ENCODE results near the gene DTD1. TPM values are rescaled to one million over a fixed set of nuclear protein-coding genes. Genes with fewer than 3 reads are reported as not detected.
A peak's percentile ranks its signal among the peaks of the same experiment; 100 is the strongest.

DTD1 gene
- total and polyA plus RNA-seq, 2 experiments from 2014 or later = 73.3 to 77.7 TPM

GRCh38 chr20:18702736-18703135, 114.9 kb downstream of the DTD1 start:
- peak; percentile 42 for DNase-seq
- peaks cover 30% of the 10 kb centered on the region for H3K4me1 ChIP-seq (ENCODE audit: insufficient read depth)
- H2AFZ ChIP-seq = peak overlapping the region; percentile 3; the same call in 1 of the 2 replicates
- WGBS, 2 experiments (ENCODE audit: low coverage in 1 of 2, low lambda C conversion rate in 2 of 2, missing lambda C conversion rate in 2 of 2) = 17 to 21% methylated on average over 3 of the region's 3 CpGs
- TF ChIP-seq EZH2phosphoT487 (IDR thresholded peaks at IDR 0.05; ENCODE audit: insufficient read depth, low read depth) (no peak), EZH2 (IDR thresholded peaks at IDR 0.05; ENCODE audit: insufficient read depth, poor library complexity, severe bottlenecking) (no peak)
- H3K27ac ChIP-seq = no peak overlapping the region
- in situ Hi-C loops (cut with MboI) = no loop called here
- no peak overlapping the region for H3K4me2 ChIP-seq (ENCODE audit: unreplicated experiment)
- no peaks in the 10 kb centered on the region for H3K27me3 ChIP-seq (replicated peaks; ENCODE audit: insufficient read depth)
- H3K9me2 ChIP-seq (ENCODE audit: insufficient read depth) = no peaks in the 10 kb centered on the region
- H4K20me1 ChIP-seq (ENCODE audit: insufficient read depth) = no peaks in the 10 kb centered on the region
- peaks cover 25% of the 10 kb centered on the region for H3F3A ChIP-seq (ENCODE audit: insufficient read depth)
- H3K79me2 ChIP-seq (ENCODE audit: insufficient read depth) = peaks cover 9% of the 10 kb centered on the region
- no peak overlapping the region for H3K4me3 ChIP-seq
- no peak overlapping the region for H3K9ac ChIP-seq
- no peaks in the 10 kb centered on the region for H3K9me3 ChIP-seq (ENCODE audit: low read depth)
- no peaks in the 10 kb centered on the region for H3K36me3 ChIP-seq (ENCODE audit: low read depth)

GRCh38 chr20:18705490-18705889, 117.6 kb downstream of the DTD1 start:
- TF ChIP-seq EZH2 (IDR thresholded peaks at IDR 0.05; ENCODE audit: insufficient read depth, poor library complexity, severe bottlenecking) (no peak), EZH2phosphoT487 (IDR thresholded peaks at IDR 0.05; ENCODE audit: insufficient read depth, low read depth) (no peak)
- H4K20me1 ChIP-seq (ENCODE audit: insufficient read depth) = no peaks in the 10 kb centered on the region
- no peaks in the 10 kb centered on the region for H3K9me3 ChIP-seq (ENCODE audit: low read depth)
- peak; percentile 96 for DNase-seq
- H3K27ac ChIP-seq = peak overlapping the region; percentile 94
- peak overlapping the region; percentile 78 for H2AFZ ChIP-seq
- WGBS, 2 experiments (ENCODE audit: low coverage in 1 of 2, low lambda C conversion rate in 2 of 2, missing lambda C conversion rate in 2 of 2) = 38 to 41% methylated on average over 3 of the region's 3 CpGs
- no peaks in the 10 kb centered on the region for H3K36me3 ChIP-seq (ENCODE audit: low read depth)
- H3K9me2 ChIP-seq (ENCODE audit: insufficient read depth) = no peaks in the 10 kb centered on the region
- H3K27me3 ChIP-seq (replicated peaks; ENCODE audit: insufficient read depth) = no peaks in the 10 kb centered on the region
- H3K9ac ChIP-seq = peak overlapping the region; percentile 58
- H3K4me2 ChIP-seq (ENCODE audit: unreplicated experiment) = peak overlapping the region; percentile 79
- in situ Hi-C loops (cut with MboI) = no loop called here
- peaks cover 25% of the 10 kb centered on the region for H3F3A ChIP-seq (ENCODE audit: insufficient read depth)
- H3K4me3 ChIP-seq = peak overlapping the region; percentile 52
- H3K4me1 ChIP-seq (ENCODE audit: insufficient read depth) = peaks cover 30% of the 10 kb centered on the region
- H3K79me2 ChIP-seq (ENCODE audit: insufficient read depth) = peaks cover 22% of the 10 kb centered on the region

GRCh38 chr20:18705910-18706309, 118.1 kb downstream of the DTD1 start:
- no peak for DNase-seq
- Histone ChIP-seq H3F3A (ENCODE audit: insufficient read depth) (peaks cover 25% of the 10 kb centered on the region), H3K9me2 (ENCODE audit: insufficient read depth) (no peaks in the 10 kb centered on the region), H3K4me3 (peak overlapping the region; percentile 52), H3K9ac (no peak overlapping the region; the same call in 1 of the 2 replicates), H3K27me3 (replicated peaks; ENCODE audit: insufficient read depth) (no peaks in the 10 kb centered on the region), H3K9me3 (ENCODE audit: low read depth) (no peaks in the 10 kb centered on the region), H3K27ac (peak overlapping the region; percentile 94), H3K79me2 (ENCODE audit: insufficient read depth) (peaks cover 22% of the 10 kb centered on the region), H3K36me3 (ENCODE audit: low read depth) (no peaks in the 10 kb centered on the region), H3K4me2 (ENCODE audit: unreplicated experiment) (peak overlapping the region; percentile 79), H3K4me1 (ENCODE audit: insufficient read depth) (peaks cover 30% of the 10 kb centered on the region), H4K20me1 (ENCODE audit: insufficient read depth) (no peaks in the 10 kb centered on the region), H2AFZ (peak overlapping the region; percentile 78)
- in situ Hi-C loops (cut with MboI) = no loop called here
- 91 to 93% methylated on average over 2 of the region's 2 CpGs for WGBS, 2 experiments (ENCODE audit: low coverage in 1 of 2, low lambda C conversion rate in 2 of 2, missing lambda C conversion rate in 2 of 2)
- no peak for TF ChIP-seq EZH2phosphoT487 (IDR thresholded peaks at IDR 0.05; ENCODE audit: insufficient read depth, low read depth)
- TF ChIP-seq EZH2 (IDR thresholded peaks at IDR 0.05; ENCODE audit: insufficient read depth, poor library complexity, severe bottlenecking) = no peak

- no peaks in the 10 kb centered on the region for H3K9me3 ChIP-seq (ENCODE audit: low read depth)
- H3K4me3 ChIP-seq = no peak overlapping the region
- peaks cover 18% of the 10 kb centered on the region for H3K79me2 ChIP-seq (ENCODE audit: insufficient read depth)
- no peaks in the 10 kb centered on the region for H3K4me1 ChIP-seq (ENCODE audit: insufficient read depth)
- WGBS, 2 experiments (ENCODE audit: low coverage in 1 of 2, low lambda C conversion rate in 2 of 2, missing lambda C conversion rate in 2 of 2) = 0 to 6% methylated on average over 1 of the region's 1 CpG
- H4K20me1 ChIP-seq (ENCODE audit: insufficient read depth) = no peaks in the 10 kb centered on the region
- in situ Hi-C loops (cut with MboI) = no loop called here
- no peak overlapping the region for H3K27ac ChIP-seq
- H3K9me2 ChIP-seq (ENCODE audit: insufficient read depth) = no peaks in the 10 kb centered on the region
- no peak for TF ChIP-seq EZH2 (IDR thresholded peaks at IDR 0.05; ENCODE audit: insufficient read depth, poor library complexity, severe bottlenecking)
- TF ChIP-seq EZH2phosphoT487 (IDR thresholded peaks at IDR 0.05; ENCODE audit: insufficient read depth, low read depth) = no peak
- H3K27me3 ChIP-seq (replicated peaks; ENCODE audit: insufficient read depth) = no peaks in the 10 kb centered on the region
- no peaks in the 10 kb centered on the region for H3K36me3 ChIP-seq (ENCODE audit: low read depth)
- no peak overlapping the region for H2AFZ ChIP-seq
- DNase-seq = no peak
- H3F3A ChIP-seq (ENCODE audit: insufficient read depth) = peaks cover 2% of the 10 kb centered on the region; the same call in 1 of the 2 replicates
- no peak overlapping the region for H3K9ac ChIP-seq
- H3K4me2 ChIP-seq (ENCODE audit: unreplicated experiment) = no peak overlapping the region
These were observed 124.3 kb downstream of the DTD1 start for GRCh38 chr20:18712131-18712530.

GRCh38 chr20:18712882-18713281, 125.0 kb downstream of the DTD1 start:
- 100% methylated on average over 3 of the region's 3 CpGs for WGBS, 2 experiments (ENCODE audit: low coverage in 1 of 2, low lambda C conversion rate in 2 of 2, missing lambda C conversion rate in 2 of 2)
- H3K4me2 ChIP-seq (ENCODE audit: unreplicated experiment) = no peak overlapping the region
- H3K36me3 ChIP-seq (ENCODE audit: low read depth) = no peaks in the 10 kb centered on the region
- H3K4me3 ChIP-seq = no peak overlapping the region
- no peak overlapping the region for H3K9ac ChIP-seq
- no peak overlapping the region for H2AFZ ChIP-seq
- no peaks in the 10 kb centered on the region for H3K9me2 ChIP-seq (ENCODE audit: insufficient read depth)
- no peak for TF ChIP-seq EZH2phosphoT487 (IDR thresholded peaks at IDR 0.05; ENCODE audit: insufficient read depth, low read depth)
- no peak for TF ChIP-seq EZH2 (IDR thresholded peaks at IDR 0.05; ENCODE audit: insufficient read depth, poor library complexity, severe bottlenecking)
- no peak overlapping the region for H3K27ac ChIP-seq
- in situ Hi-C loops (cut with MboI) = no loop called here
- H3K4me1 ChIP-seq (ENCODE audit: insufficient read depth) = no peaks in the 10 kb centered on the region
- H3F3A ChIP-seq (ENCODE audit: insufficient read depth) = no peaks in the 10 kb centered on the region
- no peaks in the 10 kb centered on the region for H4K20me1 ChIP-seq (ENCODE audit: insufficient read depth)
- DNase-seq = no peak
- no peaks in the 10 kb centered on the region for H3K9me3 ChIP-seq (ENCODE audit: low read depth)
- no peaks in the 10 kb centered on the region for H3K27me3 ChIP-seq (replicated peaks; ENCODE audit: insufficient read depth)
- H3K79me2 ChIP-seq (ENCODE audit: insufficient read depth) = peaks cover 12% of the 10 kb centered on the region
